RWPE2 (cell line): ENCODE measurements around the gene SSTR1.

Experiments
- ATAC-seq: fragments of 200-7000 bp; cut with Tn5 transposase; 3 replicates; pipeline ENCODE4 v1.9.1; 2021; ENCODE audit warnings: low read depth
- DNase-seq: peaks from one replicate; pipeline ENCODE4 v3.0.0-alpha.2; 2020; ENCODE audit warnings: low spot score
- H3K27ac ChIP-seq: fragments of 450-650 bp; 2 replicates; pipeline ENCODE4 v1.5.1; 2017; ENCODE audit warnings: mild to moderate bottlenecking; ENCODE audit not compliant: poor library complexity, severe bottlenecking
- H3K27me3 ChIP-seq: fragments of 250-450 bp; sonication (Bioruptor Pico); 2 replicates; pipeline ENCODE4 v1.5.1; 2021; ENCODE audit warnings: mild to moderate bottlenecking, moderate library complexity; ENCODE audit not compliant: insufficient read depth, poor library complexity, severe bottlenecking
- H3K36me3 ChIP-seq: fragments of 250-450 bp; sonication (Bioruptor Pico); 2 replicates; pipeline ENCODE4 v1.5.1; 2020; ENCODE audit warnings: low read depth, mild to moderate bottlenecking, moderate library complexity
- H3K4me1 ChIP-seq: fragments of 250-450 bp; sonication (Bioruptor Pico); 2 replicates; pipeline ENCODE4 v1.5.1; 2021; ENCODE audit warnings: mild to moderate bottlenecking, moderate library complexity; ENCODE audit not compliant: insufficient read depth, poor library complexity, severe bottlenecking
- H3K4me3 ChIP-seq: fragments of 250-450 bp; sonication (Bioruptor Pico); 2 replicates; pipeline ENCODE4 v1.5.1; 2021; ENCODE audit warnings: mild to moderate bottlenecking, moderate library complexity; ENCODE audit not compliant: severe bottlenecking
- H3K9me3 ChIP-seq: fragments of 250-450 bp; sonication (Bioruptor Pico); 2 replicates; pipeline ENCODE4 v1.5.1; 2021; ENCODE audit warnings: mild to moderate bottlenecking, moderate library complexity; ENCODE audit not compliant: severe bottlenecking
- CTCF ChIP-seq: fragments of 450-650 bp; IDR thresholded peaks from one replicate; pipeline ENCODE4 v1.5.1; 2017; ENCODE audit warnings: mild to moderate bottlenecking, moderate library complexity; ENCODE audit not compliant: poor library complexity, severe bottlenecking

Gene SSTR1

GRCh38 chr14:38213001-38213400 lies 5.3 kb downstream of the SSTR1 start:
- H3K4me3 ChIP-seq = no peak overlapping the region
- TF ChIP-seq CTCF = no peak

GRCh38 chr14:38217553-38217952 lies 9.8 kb downstream of the SSTR1 start:
- ATAC-seq = peak; percentile 48; the same call in 2 of the 3 replicates
- Histone ChIP-seq H3K27ac (no peak overlapping the region), H3K4me1 (no peaks in the 10 kb centered on the region), H3K36me3 (no peaks in the 10 kb centered on the region), H3K4me3 (no peak overlapping the region), H3K9me3 (no peaks in the 10 kb centered on the region), H3K27me3 (peaks cover 9% of the 10 kb centered on the region)
- DNase-seq = no peak
- TF ChIP-seq CTCF = no peak

More at GRCh38 chr14:38213001-38213400, 5.3 kb downstream of the SSTR1 start:
- Histone ChIP-seq H3K27ac (no peak overlapping the region), H3K9me3 (no peaks in the 10 kb centered on the region), H3K27me3 (peaks cover 54% of the 10 kb centered on the region), H3K4me1 (no peaks in the 10 kb centered on the region), H3K36me3 (no peaks in the 10 kb centered on the region)
- ATAC-seq (no peak), DNase-seq (no peak)

GRCh38 chr14:38221077-38221476 lies 13.4 kb downstream of the SSTR1 start:
- Histone ChIP-seq H3K36me3 (no peaks in the 10 kb centered on the region), H3K4me3 (no peak overlapping the region), H3K27ac (no peak overlapping the region), H3K9me3 (no peaks in the 10 kb centered on the region), H3K27me3 (no peaks in the 10 kb centered on the region), H3K4me1 (no peaks in the 10 kb centered on the region)
- TF ChIP-seq CTCF = no peak
- no peak for ATAC-seq
- no peak for DNase-seq

GRCh38 chr14:38224338-38224737 lies 16.6 kb downstream of the SSTR1 start:
- no peak for TF ChIP-seq CTCF
- no peak for ATAC-seq
- no peak overlapping the region for H3K27ac ChIP-seq

GRCh38 chr14:38225946-38226345 lies 18.2 kb downstream of the SSTR1 start:
- ATAC-seq (no peak), DNase-seq (no peak)
- Histone ChIP-seq H3K4me1 (no peaks in the 10 kb centered on the region), H3K27ac (no peak overlapping the region), H3K36me3 (no peaks in the 10 kb centered on the region), H3K9me3 (no peaks in the 10 kb centered on the region), H3K4me3 (no peak overlapping the region), H3K27me3 (no peaks in the 10 kb centered on the region)
- TF ChIP-seq CTCF = no peak

More at GRCh38 chr14:38224338-38224737, 16.6 kb downstream of the SSTR1 start:
- no peaks in the 10 kb centered on the region for H3K4me1 ChIP-seq
- H3K9me3 ChIP-seq = no peaks in the 10 kb centered on the region
- no peak for DNase-seq
- no peaks in the 10 kb centered on the region for H3K27me3 ChIP-seq
- no peak overlapping the region for H3K4me3 ChIP-seq
- H3K36me3 ChIP-seq = no peaks in the 10 kb centered on the region
